Activated CD4-positive, CD25-positive, alpha-beta regulatory T cell treated with anti-CD3 and anti-CD28 coated beads, Interleukin-2, amount 50 U/mL, for 72 hours (primary cell): ENCODE results near the gene LRRC4C.

Experiments used
- DNase-seq: peaks from one replicate; pipeline ENCODE4 v3.0.0; 2021

LRRC4C gene

GRCh38 chr11:40338062-40338461, 1121.4 kb downstream of the LRRC4C start:
- DNase-seq = no peak

- DNase-seq = no peak
These were observed 1122.3 kb downstream of the LRRC4C start for GRCh38 chr11:40337118-40337517.

- no peak for DNase-seq
These were observed 1130.4 kb downstream of the LRRC4C start for GRCh38 chr11:40328890-40329614.

GRCh38 chr11:40323241-40323640, 1136.2 kb downstream of the LRRC4C start:
- DNase-seq = no peak

GRCh38 chr11:40321537-40321936, 1137.9 kb downstream of the LRRC4C start:
- no peak for DNase-seq

- no peak for DNase-seq
These were observed 1143.3 kb downstream of the LRRC4C start for GRCh38 chr11:40316171-40316570.

GRCh38 chr11:40315122-40315521, 1144.3 kb downstream of the LRRC4C start:
- DNase-seq = no peak

- DNase-seq = no peak
These were observed 1145.1 kb downstream of the LRRC4C start for GRCh38 chr11:40314327-40314726.

GRCh38 chr11:40306938-40307548, 1152.4 kb downstream of the LRRC4C start:
- DNase-seq = no peak

GRCh38 chr11:40302669-40303068, 1156.8 kb downstream of the LRRC4C start:
- DNase-seq = no peak

- no peak for DNase-seq
These were observed 1164.0 kb downstream of the LRRC4C start for GRCh38 chr11:40295466-40295865.

- no peak for DNase-seq
These were observed 1164.7 kb downstream of the LRRC4C start for GRCh38 chr11:40294741-40295140.

- no peak for DNase-seq
These were observed 1165.1 kb downstream of the LRRC4C start for GRCh38 chr11:40294349-40294735.

GRCh38 chr11:40293655-40294348, 1165.7 kb downstream of the LRRC4C start:
- peak; percentile 31 for DNase-seq

GRCh38 chr11:40292721-40293508, 1166.5 kb downstream of the LRRC4C start:
- no peak for DNase-seq

- no peak for DNase-seq
These were observed 1167.7 kb downstream of the LRRC4C start for GRCh38 chr11:40291741-40292140.

GRCh38 chr11:40291329-40291728, 1168.1 kb downstream of the LRRC4C start:
- DNase-seq = no peak

- no peak for DNase-seq
These were observed 1169.3 kb downstream of the LRRC4C start for GRCh38 chr11:40290171-40290631.

- no peak for DNase-seq
These were observed 1170.1 kb downstream of the LRRC4C start for GRCh38 chr11:40289370-40289769.

- DNase-seq = no peak
These were observed 1171.3 kb downstream of the LRRC4C start for GRCh38 chr11:40287916-40288803.

- DNase-seq = no peak
These were observed 1173.3 kb downstream of the LRRC4C start for GRCh38 chr11:40286137-40286536.

GRCh38 chr11:40285558-40285957, 1173.9 kb downstream of the LRRC4C start:
- no peak for DNase-seq
